B cell (primary cell): ENCODE data around the gene SEMA6C.

Experiments
- EZH2 ChIP-seq: IDR thresholded peaks from 2 replicates; pipeline ENCODE4 v1.6.1; 2012; ENCODE audit warnings: borderline replicate concordance, low read depth, mild to moderate bottlenecking, moderate library complexity, low read length; ENCODE audit not compliant: insufficient read depth, poor library complexity, severe bottlenecking
- TF ChIP-seq, protein P1 (sequence below): fragments of 200-600 bp; IDR thresholded peaks from one replicate; pipeline ENCODE4 v1.8.0; 2022; ENCODE audit warnings: antibody characterized with exemption, mild to moderate bottlenecking

DNA sequence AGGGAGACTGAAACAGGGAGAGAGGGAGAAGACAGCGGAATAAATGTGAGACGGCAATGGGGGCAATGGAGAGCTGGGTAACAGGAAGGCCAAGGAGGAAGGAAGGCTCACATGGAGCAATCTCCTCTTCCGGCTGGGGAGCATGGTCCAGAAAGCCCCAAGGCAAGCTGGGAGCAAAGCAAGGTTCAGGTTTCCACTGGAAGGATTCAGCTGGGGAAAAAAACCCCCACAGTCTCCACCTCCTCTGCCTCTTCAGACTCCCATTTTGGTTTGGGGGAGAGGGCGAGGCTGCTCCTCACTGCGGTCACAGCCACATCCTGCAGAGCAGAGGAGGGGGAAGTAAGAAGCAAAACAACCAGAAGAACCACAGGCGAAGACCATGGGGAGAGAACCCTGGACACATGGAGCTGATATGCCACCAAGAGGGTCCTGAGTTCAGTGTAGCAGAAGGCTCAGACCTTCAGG lies 10.7 kb upstream of the SEMA6C start:
- TF ChIP-seq, protein P1, sequence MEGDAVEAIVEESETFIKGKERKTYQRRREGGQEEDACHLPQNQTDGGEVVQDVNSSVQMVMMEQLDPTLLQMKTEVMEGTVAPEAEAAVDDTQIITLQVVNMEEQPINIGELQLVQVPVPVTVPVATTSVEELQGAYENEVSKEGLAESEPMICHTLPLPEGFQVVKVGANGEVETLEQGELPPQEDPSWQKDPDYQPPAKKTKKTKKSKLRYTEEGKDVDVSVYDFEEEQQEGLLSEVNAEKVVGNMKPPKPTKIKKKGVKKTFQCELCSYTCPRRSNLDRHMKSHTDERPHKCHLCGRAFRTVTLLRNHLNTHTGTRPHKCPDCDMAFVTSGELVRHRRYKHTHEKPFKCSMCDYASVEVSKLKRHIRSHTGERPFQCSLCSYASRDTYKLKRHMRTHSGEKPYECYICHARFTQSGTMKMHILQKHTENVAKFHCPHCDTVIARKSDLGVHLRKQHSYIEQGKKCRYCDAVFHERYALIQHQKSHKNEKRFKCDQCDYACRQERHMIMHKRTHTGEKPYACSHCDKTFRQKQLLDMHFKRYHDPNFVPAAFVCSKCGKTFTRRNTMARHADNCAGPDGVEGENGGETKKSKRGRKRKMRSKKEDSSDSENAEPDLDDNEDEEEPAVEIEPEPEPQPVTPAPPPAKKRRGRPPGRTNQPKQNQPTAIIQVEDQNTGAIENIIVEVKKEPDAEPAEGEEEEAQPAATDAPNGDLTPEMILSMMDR, result no peak
- no peak for TF ChIP-seq EZH2
